Endothelial cell of umbilical vein (primary cell): Measurements from ENCODE around the gene CHCHD3. TPM values are rescaled to one million over a fixed set of nuclear protein-coding genes. Genes with fewer than 3 reads are reported as not detected.

Experiments used
- BruUV-seq: library from RNA; stranded (reverse); fragments of 400-500 nt; replicated peaks from 2 replicates; lab custom pipeline; 2021; lab: Mats Ljungman, UMichigan
- CTCF ChIA-PET: fragments of 300-600, 350-600 bp; sonication (Branson Sonifier 250); formaldehyde crosslinking; loops from one replicate; lab custom pipeline; 2021; ENCODE audit warnings: antibody characterized with exemption, inconsistent platforms; lab: Charles Lee
- POLR2A ChIA-PET: fragments of 300-600, 350-600 bp; sonication (Branson Sonifier 250); formaldehyde crosslinking; loops from one replicate; lab custom pipeline; 2021; ENCODE audit warnings: antibody characterized with exemption, inconsistent platforms; lab: Charles Lee
- DNase-seq: peaks from one replicate; pipeline ENCODE4 v3.0.0-alpha.2; 2011; ENCODE audit warnings: low read depth, low spot score
- FAIRE-seq: peaks from 2 replicates; lab custom pipeline; 2011; peaks lifted over from hg19 to GRCh38; lab: Jason Lieb, UNC
- H2AFZ ChIP-seq: 2 replicates; pipeline ENCODE4 v1.6.0; 2012; ENCODE audit warnings: low read depth, low read length, control low read depth, inconsistent platforms
- H3K27ac ChIP-seq: 2 replicates; pipeline ENCODE4 v1.5.1; 2011; ENCODE audit warnings: low read depth, mild to moderate bottlenecking, control low read depth, low read length, moderate library complexity; ENCODE audit not compliant: insufficient read depth
- H3K27me3 ChIP-seq, 2 experiments: 2 replicates each; pipeline versions ENCODE4 v1.6.0 to v1.6.1; 2011; ENCODE audit warnings: low read length in 2 of 2, mixed read lengths in 1 of 2; ENCODE audit not compliant: control insufficient read depth in 2 of 2, insufficient read depth in 2 of 2
- H3K36me3 ChIP-seq, 2 experiments: 2 replicates in 1 of 2; 3 replicates in 1 of 2; pipeline ENCODE4 v1.5.1; 2011; ENCODE audit warnings: low read length in 2 of 2, mild to moderate bottlenecking in 1 of 2, moderate library complexity in 1 of 2; ENCODE audit not compliant: control insufficient read depth in 2 of 2, insufficient read depth in 2 of 2; ENCODE audit errors: extremely low read depth in 1 of 2
- H3K4me1 ChIP-seq: 3 replicates; pipeline ENCODE4 v1.5.1; 2011; ENCODE audit warnings: mild to moderate bottlenecking, low read length; ENCODE audit not compliant: control insufficient read depth, insufficient read depth; ENCODE audit errors: extremely low read depth
- H3K4me2 ChIP-seq: 2 replicates; pipeline ENCODE4 v1.6.1; 2011; ENCODE audit warnings: low read length, control low read depth, mixed read lengths; ENCODE audit not compliant: insufficient read depth
- H3K4me3 ChIP-seq, 3 experiments: fragments of 200-600 bp in 1 of 3; sonication (generic), shearing (Covaris generic) in 1 of 3; replicated peaks in 1 of 3; 2 replicates each; pipeline ENCODE4 v1.5.1; 2011 to 2016; ENCODE audit warnings: control low read depth in 3 of 3, low read length in 3 of 3, mild to moderate bottlenecking in 2 of 3, inconsistent platforms in 1 of 3, low read depth in 1 of 3, moderate library complexity in 1 of 3; ENCODE audit not compliant: insufficient read depth in 1 of 3
- H3K79me2 ChIP-seq: 2 replicates; pipeline ENCODE4 v1.6.0; 2012; ENCODE audit warnings: low read length, inconsistent platforms; ENCODE audit not compliant: control insufficient read depth, insufficient read depth
- H3K9ac ChIP-seq: replicated peaks from 2 replicates; pipeline ENCODE3; 2011; ENCODE audit warnings: low read length, control low read depth; ENCODE audit not compliant: insufficient read depth; ENCODE audit errors: extremely low read depth
- H3K9me1 ChIP-seq: replicated peaks from 3 replicates; pipeline ENCODE4 v1.6.0; 2011; ENCODE audit warnings: mild to moderate bottlenecking, low read length; ENCODE audit not compliant: control insufficient read depth, insufficient read depth; ENCODE audit errors: extremely low read depth
- H3K9me3 ChIP-seq: replicated peaks from 2 replicates; pipeline ENCODE4 v1.5.1; 2012; ENCODE audit warnings: low read length, inconsistent platforms; ENCODE audit not compliant: control insufficient read depth, insufficient read depth
- H4K20me1 ChIP-seq: replicated peaks from 2 replicates; pipeline ENCODE3; 2011; ENCODE audit warnings: mild to moderate bottlenecking, low read length; ENCODE audit not compliant: control insufficient read depth, insufficient read depth; ENCODE audit errors: extremely low read depth
- EZH2 ChIP-seq: IDR thresholded peaks from 2 replicates; pipeline ENCODE4 v1.6.1; 2012; ENCODE audit warnings: borderline replicate concordance, low read depth, mild to moderate bottlenecking, moderate library complexity, low read length, inconsistent platforms; ENCODE audit not compliant: severe bottlenecking
- FOS ChIP-seq: IDR thresholded peaks from 2 replicates; pipeline ENCODE4 v1.6.1; 2011; ENCODE audit warnings: mild to moderate bottlenecking, low read length, moderate library complexity, borderline replicate concordance; ENCODE audit not compliant: insufficient read depth
- GATA2 ChIP-seq: IDR thresholded peaks from 2 replicates; pipeline ENCODE4 v1.7.0; 2011; ENCODE audit warnings: low read depth, mild to moderate bottlenecking, moderate library complexity, mixed read lengths, low read length; ENCODE audit not compliant: insufficient read length, insufficient read depth
- MYC ChIP-seq: IDR thresholded peaks from one replicate; pipeline ENCODE4 v1.6.1; 2011; ENCODE audit warnings: mild to moderate bottlenecking, low read depth, low read length
- POLR2A ChIP-seq: IDR thresholded peaks from 2 replicates; pipeline ENCODE4 v1.6.1; 2012; ENCODE audit warnings: low read depth, mild to moderate bottlenecking, control low read depth, low read length
- dilution Hi-C: fragments of 300-500 bp; cut with MboI; formaldehyde crosslinking; loops from one replicate; pipeline ENCODE4 v1.15.0; 2019; ENCODE audit warnings: low sequenced_read_pairs; ENCODE audit not compliant: extremely low pct_ligation_motif_present
- intact Hi-C: fragments of 100-400 bp; cut with micrococcal nuclease; formaldehyde crosslinking; loops from one replicate; pipeline ENCODE4 v1.10.0; 2022
- polyA plus RNA-seq, 4 experiments: library from polyadenylated mRNA; depleted of rRNA in 3 of 4; stranded (reverse) in 3 of 4; unstranded in 1 of 4; fragments of >200 nt; gene quantifications; 2 replicates each; pipeline versions ENCODE4 v1.2.1 to v1.2.3, GENCODE V29; 2011 to 2012; ENCODE audit warnings: missing spikeins in 1 of 4
- total RNA-seq: library from RNA; stranded (reverse); gene quantifications from 2 replicates; pipeline ENCODE4 v1.2.3, GENCODE V29; 2021
- TF ChIP-seq, protein P1 (sequence below), 2 donors: IDR thresholded peaks; 1 replicate in 1 of 2; 2 replicates in 1 of 2; pipeline ENCODE4 v1.5.1; 2011; ENCODE audit warnings: low read length in 2 of 2, mild to moderate bottlenecking in 2 of 2, moderate library complexity in 2 of 2, control low read depth in 1 of 2, inconsistent platforms in 1 of 2, low read depth in 1 of 2; ENCODE audit not compliant: insufficient read depth in 1 of 2; ENCODE audit errors: extremely low read depth in 1 of 2
- TF ChIP-seq, protein P2 (sequence below): IDR thresholded peaks from 2 replicates; pipeline ENCODE4 v1.6.1; 2011; ENCODE audit not compliant: insufficient read depth, insufficient read length

Gene CHCHD3
- total and polyA plus RNA-seq, 2 donors (not counting 3 experiments of a cell fraction or from before 2014, with no cell fraction given), result 22.0 to 63.7 TPM

DNA sequence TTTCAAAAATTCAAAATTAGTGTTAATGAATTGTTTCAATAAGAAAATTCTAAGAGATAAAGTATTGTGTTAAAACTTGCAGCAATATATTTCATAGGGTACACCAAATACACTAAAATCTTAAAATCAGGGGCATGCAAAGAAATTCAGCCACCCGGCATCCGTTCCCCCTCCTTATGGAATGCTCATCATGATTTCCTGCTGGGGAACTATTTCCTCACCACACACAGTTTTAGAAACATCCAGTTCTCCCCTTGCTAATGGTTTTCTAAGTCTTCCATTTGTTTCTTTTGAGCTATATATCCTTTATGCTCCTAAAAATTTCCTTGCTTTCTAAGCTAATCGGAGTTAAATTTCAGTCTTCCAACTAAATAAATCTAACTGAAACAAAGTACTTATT lies 60.7 kb downstream of the CHCHD3 start:
- dilution Hi-C loops (no loop called here), intact Hi-C loops (no loop called here)
- Histone ChIP-seq H3K9me1 (no peaks in the 10 kb centered on the region), H3K4me1 (no peaks in the 10 kb centered on the region), H3K79me2 (peaks cover 12% of the 10 kb centered on the region), H3K4me2 (no peak overlapping the region), H3K9me3 (no peaks in the 10 kb centered on the region), H3K27ac (no peak overlapping the region), H2AFZ (no peak overlapping the region), H4K20me1 (no peaks in the 10 kb centered on the region), H3K36me3 (no peaks in the 10 kb centered on the region), H3K27me3 (no peaks in the 10 kb centered on the region), H3K9ac (no peak overlapping the region), H3K4me3 (no peak overlapping the region)
- ChIA-PET POLR2A (no interaction called here), CTCF (interaction anchor here (0.9 to 1.3 kb wide), 2 partner anchors 30 to 413 kb away, joined by 3 read pairs; no protein-coding TSS in a partner anchor)
- BruUV-seq, result no TSS peak
- TF ChIP-seq POLR2A (no peak), FOS (no peak), MYC (no peak), EZH2 (no peak)
- TF ChIP-seq, protein P1, sequence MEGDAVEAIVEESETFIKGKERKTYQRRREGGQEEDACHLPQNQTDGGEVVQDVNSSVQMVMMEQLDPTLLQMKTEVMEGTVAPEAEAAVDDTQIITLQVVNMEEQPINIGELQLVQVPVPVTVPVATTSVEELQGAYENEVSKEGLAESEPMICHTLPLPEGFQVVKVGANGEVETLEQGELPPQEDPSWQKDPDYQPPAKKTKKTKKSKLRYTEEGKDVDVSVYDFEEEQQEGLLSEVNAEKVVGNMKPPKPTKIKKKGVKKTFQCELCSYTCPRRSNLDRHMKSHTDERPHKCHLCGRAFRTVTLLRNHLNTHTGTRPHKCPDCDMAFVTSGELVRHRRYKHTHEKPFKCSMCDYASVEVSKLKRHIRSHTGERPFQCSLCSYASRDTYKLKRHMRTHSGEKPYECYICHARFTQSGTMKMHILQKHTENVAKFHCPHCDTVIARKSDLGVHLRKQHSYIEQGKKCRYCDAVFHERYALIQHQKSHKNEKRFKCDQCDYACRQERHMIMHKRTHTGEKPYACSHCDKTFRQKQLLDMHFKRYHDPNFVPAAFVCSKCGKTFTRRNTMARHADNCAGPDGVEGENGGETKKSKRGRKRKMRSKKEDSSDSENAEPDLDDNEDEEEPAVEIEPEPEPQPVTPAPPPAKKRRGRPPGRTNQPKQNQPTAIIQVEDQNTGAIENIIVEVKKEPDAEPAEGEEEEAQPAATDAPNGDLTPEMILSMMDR (IDR thresholded peaks at IDR 0.05; ENCODE audit: extremely low read depth in 1 of 2, insufficient read depth in 1 of 2, low read depth in 1 of 2, low read length in 2 of 2), result no peak
- TF ChIP-seq, protein P2, sequence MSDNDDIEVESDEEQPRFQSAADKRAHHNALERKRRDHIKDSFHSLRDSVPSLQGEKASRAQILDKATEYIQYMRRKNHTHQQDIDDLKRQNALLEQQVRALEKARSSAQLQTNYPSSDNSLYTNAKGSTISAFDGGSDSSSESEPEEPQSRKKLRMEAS, result no peak
- no peak for FAIRE-seq
- no peak for DNase-seq

DNA sequence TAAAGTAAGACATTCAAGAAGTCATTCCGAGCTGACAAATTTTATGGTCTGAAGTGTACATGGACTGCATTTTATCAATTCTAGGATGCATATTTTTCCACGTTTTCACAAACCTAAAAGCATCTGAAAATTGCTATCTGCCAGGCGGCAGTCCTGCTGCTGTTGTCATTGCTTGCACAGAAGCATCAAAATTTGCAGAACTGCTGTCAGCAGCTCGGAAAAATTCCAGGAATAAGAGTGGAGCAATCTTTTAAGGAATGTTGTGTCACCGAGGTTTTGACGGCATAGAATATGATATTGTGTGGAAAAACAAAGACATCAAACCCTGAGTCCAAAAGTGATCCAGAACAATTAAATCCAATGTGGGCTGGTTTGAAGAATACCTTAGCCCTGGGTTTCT lies 61.4 kb downstream of the CHCHD3 start:
- H3K4me1 ChIP-seq, result no peaks in the 10 kb centered on the region
- no peak overlapping the region for H3K27ac ChIP-seq
- no peaks in the 10 kb centered on the region for H3K9me1 ChIP-seq
- H3K9ac ChIP-seq, result no peak overlapping the region
- ChIA-PET CTCF (no interaction called here), POLR2A (no interaction called here)
- dilution Hi-C loops (no loop called here), intact Hi-C loops (no loop called here)
- no peaks in the 10 kb centered on the region for H3K27me3 ChIP-seq
- H4K20me1 ChIP-seq, result no peaks in the 10 kb centered on the region
- no peak overlapping the region for H3K4me3 ChIP-seq
- no peak for TF ChIP-seq GATA2
- TF ChIP-seq MYC, result no peak
- H3K36me3 ChIP-seq, result no peaks in the 10 kb centered on the region
- peaks cover 12% of the 10 kb centered on the region for H3K79me2 ChIP-seq
- no peak overlapping the region for H3K4me2 ChIP-seq
- H3K9me3 ChIP-seq, result no peaks in the 10 kb centered on the region
- no peak overlapping the region for H2AFZ ChIP-seq
- BruUV-seq, result no TSS peak
- DNase-seq (no peak), FAIRE-seq (peak; percentile 33)
